Measurements from ENCODE around the gene SLC25A29.

Gene SLC25A29

GRCh38 chr14:100246809-100247428, 59.3 kb downstream of the SLC25A29 start:
- H3K4me3 ChIP-seq (ENCODE audit: insufficient read length, low read depth), result no peak overlapping the region
- peak; percentile 28 for DNase-seq (ENCODE audit: low read depth, low spot score)
- no peaks in the 10 kb centered on the region for H3K27me3 ChIP-seq (ENCODE audit: insufficient read depth, insufficient read length)
- TF ChIP-seq ZNF274 (IDR thresholded peaks at IDR 0.05; ENCODE audit: low read depth, low read length) (no peak), SUZ12 (IDR thresholded peaks at IDR 0.05; ENCODE audit: extremely low read depth, insufficient read depth, insufficient read length) (no peak), YY1 (IDR thresholded peaks at IDR 0.05; ENCODE audit: insufficient read depth, insufficient read length) (no peak)
- H3K9me3 ChIP-seq (ENCODE audit: insufficient read depth, low read length), result no peaks in the 10 kb centered on the region
- H3K36me3 ChIP-seq (ENCODE audit: insufficient read depth, insufficient read length, low read length), result peaks cover 16% of the 10 kb centered on the region
- H3K4me1 ChIP-seq (ENCODE audit: insufficient read depth, insufficient read length), result peaks cover 7% of the 10 kb centered on the region
- H3K9ac ChIP-seq (ENCODE audit: insufficient read length, low read depth), result no peak overlapping the region

DNA sequence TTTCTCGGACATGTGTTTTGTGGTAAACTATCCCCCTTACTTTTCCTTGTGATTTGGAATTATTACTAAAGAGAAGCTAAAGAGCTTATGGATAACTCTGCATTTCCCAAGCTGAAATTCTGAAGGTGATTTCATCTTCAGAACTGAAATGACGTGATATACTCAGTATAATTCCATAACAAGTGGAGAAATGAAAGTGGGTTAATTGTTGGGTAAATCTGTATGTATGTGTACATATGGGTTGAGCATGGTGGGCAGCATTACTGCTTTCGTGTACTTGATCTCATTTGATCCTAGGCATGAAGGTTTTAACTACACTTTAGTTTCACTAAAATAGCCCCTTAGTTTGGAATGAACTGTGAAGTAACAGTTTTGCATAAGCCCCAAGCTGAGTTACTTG, 63.2 kb downstream of the SLC25A29 start:
- TF ChIP-seq SUZ12 (IDR thresholded peaks at IDR 0.05; ENCODE audit: extremely low read depth, insufficient read depth, insufficient read length) (no peak), YY1 (IDR thresholded peaks at IDR 0.05; ENCODE audit: insufficient read depth, insufficient read length) (no peak), ZNF274 (IDR thresholded peaks at IDR 0.05; ENCODE audit: low read depth, low read length) (no peak)
- peaks cover 28% of the 10 kb centered on the region for H3K36me3 ChIP-seq (ENCODE audit: insufficient read depth, insufficient read length, low read length)
- no peak overlapping the region for H3K4me3 ChIP-seq (ENCODE audit: insufficient read length, low read depth)
- no peaks in the 10 kb centered on the region for H3K27me3 ChIP-seq (ENCODE audit: insufficient read depth, insufficient read length)
- H3K4me1 ChIP-seq (ENCODE audit: insufficient read depth, insufficient read length), result peaks cover 7% of the 10 kb centered on the region
- no peak for DNase-seq (ENCODE audit: low read depth, low spot score)
- H3K9me3 ChIP-seq (ENCODE audit: insufficient read depth, low read length), result no peaks in the 10 kb centered on the region
- H3K9ac ChIP-seq (ENCODE audit: insufficient read length, low read depth), result no peak overlapping the region

GRCh38 chr14:100241279-100241678, 65.0 kb downstream of the SLC25A29 start:
- H3K27me3 ChIP-seq (ENCODE audit: insufficient read depth, insufficient read length), result no peaks in the 10 kb centered on the region
- H3K9me3 ChIP-seq (ENCODE audit: insufficient read depth, low read length), result no peaks in the 10 kb centered on the region
- DNase-seq (ENCODE audit: low read depth, low spot score), result no peak
- peak overlapping the region; percentile 37 for H3K9ac ChIP-seq (ENCODE audit: insufficient read length, low read depth)
- H3K4me3 ChIP-seq (ENCODE audit: insufficient read length, low read depth), result peak overlapping the region; percentile 63
- TF ChIP-seq ZNF274 (IDR thresholded peaks at IDR 0.05; ENCODE audit: low read depth, low read length) (no peak), SUZ12 (IDR thresholded peaks at IDR 0.05; ENCODE audit: extremely low read depth, insufficient read depth, insufficient read length) (no peak), YY1 (IDR thresholded peaks at IDR 0.05; ENCODE audit: insufficient read depth, insufficient read length) (no peak)
- H3K36me3 ChIP-seq (ENCODE audit: insufficient read depth, insufficient read length, low read length), result peaks cover 27% of the 10 kb centered on the region
- peaks cover 4% of the 10 kb centered on the region for H3K4me1 ChIP-seq (ENCODE audit: insufficient read depth, insufficient read length)
